ENCODE results near the gene INTS4.
"Not testable (repeated sequence)": the region's sequence is repeated elsewhere in the genome, so short reads cannot be mapped to it uniquely, and the experiment has no call there.

DNA sequence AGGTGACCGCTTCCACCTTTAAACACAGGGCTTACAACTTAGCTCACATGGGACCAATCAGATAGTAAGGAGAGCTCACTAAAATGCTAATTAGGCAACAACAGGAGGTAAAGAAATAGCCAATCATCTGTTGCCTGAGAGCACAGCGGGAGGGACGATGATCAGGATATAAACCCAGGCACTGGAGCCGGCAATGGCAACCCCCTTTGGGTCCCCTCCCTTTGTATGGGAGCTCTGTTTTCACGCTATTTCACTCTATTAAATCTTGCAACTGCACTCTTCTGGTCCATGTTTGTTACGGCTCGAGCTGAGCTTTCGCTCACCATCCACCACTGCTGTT lies 46.9 kb upstream of the INTS4 start:
- TF ChIP-seq POLR2A (IDR thresholded peaks at IDR 0.05): not testable (repeated sequence)
- TF ChIP-seq, protein P1, sequence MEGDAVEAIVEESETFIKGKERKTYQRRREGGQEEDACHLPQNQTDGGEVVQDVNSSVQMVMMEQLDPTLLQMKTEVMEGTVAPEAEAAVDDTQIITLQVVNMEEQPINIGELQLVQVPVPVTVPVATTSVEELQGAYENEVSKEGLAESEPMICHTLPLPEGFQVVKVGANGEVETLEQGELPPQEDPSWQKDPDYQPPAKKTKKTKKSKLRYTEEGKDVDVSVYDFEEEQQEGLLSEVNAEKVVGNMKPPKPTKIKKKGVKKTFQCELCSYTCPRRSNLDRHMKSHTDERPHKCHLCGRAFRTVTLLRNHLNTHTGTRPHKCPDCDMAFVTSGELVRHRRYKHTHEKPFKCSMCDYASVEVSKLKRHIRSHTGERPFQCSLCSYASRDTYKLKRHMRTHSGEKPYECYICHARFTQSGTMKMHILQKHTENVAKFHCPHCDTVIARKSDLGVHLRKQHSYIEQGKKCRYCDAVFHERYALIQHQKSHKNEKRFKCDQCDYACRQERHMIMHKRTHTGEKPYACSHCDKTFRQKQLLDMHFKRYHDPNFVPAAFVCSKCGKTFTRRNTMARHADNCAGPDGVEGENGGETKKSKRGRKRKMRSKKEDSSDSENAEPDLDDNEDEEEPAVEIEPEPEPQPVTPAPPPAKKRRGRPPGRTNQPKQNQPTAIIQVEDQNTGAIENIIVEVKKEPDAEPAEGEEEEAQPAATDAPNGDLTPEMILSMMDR (IDR thresholded peaks at IDR 0.05): not testable (repeated sequence)
